ENCODE measurements around the gene STK10. TPM values are rescaled to one million over a fixed set of nuclear protein-coding genes. Genes with fewer than 3 reads are reported as not detected.

Gene STK10
- total and polyA plus RNA-seq, 9 of the 15 experiments (the other 6 are each of a cell fraction or from before 2014, with no cell fraction given): 0.30 to 6.7 (median 2.4) TPM

GRCh38 chr5:172144291-172144815 is 43.7 kb downstream of the STK10 start (continued):
- no peak for TF ChIP-seq CUX1 (CRISPR knock-in tag; IDR thresholded peaks at IDR 0.05)
- TF ChIP-seq THRB (CRISPR knock-in tag; conservative IDR thresholded peaks at IDR 0.05): no peak
- no peak for TF ChIP-seq COPS2 (conservative IDR thresholded peaks at IDR 0.05)
- TF ChIP-seq ZFP91 (CRISPR knock-in tag; IDR thresholded peaks at IDR 0.05): no peak
- no peak for TF ChIP-seq HINFP (tag; conservative IDR thresholded peaks at IDR 0.05; ENCODE audit: low read depth)
- TF ChIP-seq ADNP (tag; IDR thresholded peaks at IDR 0.05): no peak
- TF ChIP-seq MEIS2 (IDR thresholded peaks at IDR 0.05; ENCODE audit: partially characterized antibody): no peak
- no peak for TF ChIP-seq SMARCB1 (IDR thresholded peaks at IDR 0.05; ENCODE audit: insufficient read length, low read depth)
- TF ChIP-seq POLR2H (tag; IDR thresholded peaks at IDR 0.05; ENCODE audit: low read depth): no peak
- TF ChIP-seq MTA1 (IDR thresholded peaks at IDR 0.05; ENCODE audit: borderline replicate concordance): no peak
- no peak for TF ChIP-seq POLR2G (IDR thresholded peaks at IDR 0.05; ENCODE audit: low read depth, low read length)
- no peak for TF ChIP-seq ARID2 (IDR thresholded peaks at IDR 0.05)
- no peak for TF ChIP-seq SETDB1 (IDR thresholded peaks at IDR 0.05; ENCODE audit: low read length)
- no peak for TF ChIP-seq ZBTB1 (CRISPR knock-in tag; IDR thresholded peaks at IDR 0.05; ENCODE audit: borderline replicate concordance, low read depth)
